Measurements from ENCODE around the gene ZNF311.

Gene ZNF311

GRCh38 chr6:29005183-29005885 is at the start of gene ZNF311:
ZNF311 (minus strand) TSS chr6:29005315; CDS start chr6:29003954, 1,361 bp downstream.
- peak; percentile 45 for DNase-seq (ENCODE audit: low read depth)
- TF ChIP-seq, protein P1, sequence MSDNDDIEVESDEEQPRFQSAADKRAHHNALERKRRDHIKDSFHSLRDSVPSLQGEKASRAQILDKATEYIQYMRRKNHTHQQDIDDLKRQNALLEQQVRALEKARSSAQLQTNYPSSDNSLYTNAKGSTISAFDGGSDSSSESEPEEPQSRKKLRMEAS (IDR thresholded peaks at IDR 0.05; ENCODE audit: low read depth, low read length), result no peak
- TF ChIP-seq POLR2A (IDR thresholded peaks at IDR 0.05; ENCODE audit: extremely low read depth, insufficient read length) (no peak), MYC (IDR thresholded peaks at IDR 0.05; ENCODE audit: low read depth, low read length) (no peak)
- no peak within 1 kb of the TSS for H3K4me3 ChIP-seq (ENCODE audit: low read depth, low read length)

DNA sequence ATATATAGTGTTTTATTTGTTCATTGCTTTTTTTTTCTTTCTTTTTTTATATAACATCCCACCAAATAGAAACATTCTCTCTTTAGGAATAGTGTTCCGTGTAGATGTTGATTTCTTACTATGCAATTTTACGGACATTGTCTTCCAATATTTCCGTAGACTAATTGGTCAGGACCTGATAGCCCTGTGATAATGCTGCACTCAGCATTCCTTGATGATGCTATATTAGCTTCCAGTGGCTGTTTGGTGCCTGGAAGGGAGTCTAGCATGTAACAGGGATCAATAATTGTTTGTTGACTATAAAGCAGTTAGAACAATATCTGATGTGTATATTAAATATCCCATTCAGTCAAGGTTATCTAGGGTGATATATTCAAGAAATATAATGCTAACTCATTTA is 46.6 kb upstream of the ZNF311 start:
- TF ChIP-seq POLR2A (IDR thresholded peaks at IDR 0.05; ENCODE audit: extremely low read depth, insufficient read length) (no peak), CTCF (IDR thresholded peaks at IDR 0.05; ENCODE audit: low read depth, low read length) (no peak), MYC (IDR thresholded peaks at IDR 0.05; ENCODE audit: low read depth, low read length) (no peak)
- TF ChIP-seq, protein P1 (IDR thresholded peaks at IDR 0.05; ENCODE audit: low read depth, low read length), result no peak
- no peak for DNase-seq (ENCODE audit: low read depth)
- no peak overlapping the region for H3K4me3 ChIP-seq (ENCODE audit: low read depth, low read length)

DNA sequence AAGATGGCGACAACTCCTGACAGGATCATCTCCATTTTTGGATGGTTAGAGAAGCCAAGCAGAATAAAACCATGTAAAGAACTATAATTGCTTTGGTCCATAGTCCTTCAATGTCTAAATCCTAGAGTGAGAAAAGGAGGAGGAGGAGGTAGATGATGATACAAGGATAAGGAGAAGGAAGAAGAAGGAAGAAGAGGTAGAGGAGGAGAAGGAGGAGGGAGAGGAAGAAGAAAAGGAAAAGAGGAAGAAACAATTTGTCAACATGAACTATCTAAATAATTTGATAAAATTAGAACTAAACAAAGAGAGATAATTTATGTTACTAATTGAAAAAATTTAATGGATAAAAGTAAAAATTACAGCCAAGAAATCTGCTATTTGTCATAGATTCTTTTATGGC is 40.0 kb upstream of the ZNF311 start, which contains the start of gene OR2W1:
TSS of gene OR2W1 (minus strand) at position 101 of the 400 bp plus-strand sequence. CDS start at position 101, 0 bp downstream.
- H3K4me3 ChIP-seq (ENCODE audit: low read depth, low read length), result no peak within 1 kb of the TSS
- DNase-seq (ENCODE audit: low read depth), result no peak
- no peak for TF ChIP-seq MYC (IDR thresholded peaks at IDR 0.05; ENCODE audit: low read depth, low read length)
- TF ChIP-seq, protein P1 (IDR thresholded peaks at IDR 0.05; ENCODE audit: low read depth, low read length), result no peak

DNA sequence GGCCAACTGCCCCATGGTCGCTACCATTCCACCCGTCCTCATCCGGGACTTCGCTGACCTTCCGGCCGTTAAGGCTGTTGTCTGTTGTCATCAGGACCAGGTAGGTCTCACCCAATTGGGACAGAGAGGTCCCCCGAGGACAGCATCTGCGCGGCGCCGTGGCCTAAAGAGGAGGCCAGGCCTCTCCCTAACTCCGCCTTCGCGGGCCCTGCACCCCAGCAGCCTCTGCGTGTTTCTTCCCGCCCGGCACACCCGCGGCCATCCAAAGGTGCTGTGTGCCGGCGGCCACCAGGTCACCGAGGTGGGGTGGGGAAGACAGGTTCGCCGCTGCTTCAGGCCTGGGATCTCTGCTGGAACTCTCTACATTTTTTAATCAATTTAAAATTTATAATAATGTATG is 30.8 kb upstream of the ZNF311 start:
- TF ChIP-seq POLR2A (IDR thresholded peaks at IDR 0.05; ENCODE audit: extremely low read depth, insufficient read length) (no peak), CTCF (IDR thresholded peaks at IDR 0.05; ENCODE audit: low read depth, low read length) (no peak), MYC (IDR thresholded peaks at IDR 0.05; ENCODE audit: low read depth, low read length) (no peak)
- TF ChIP-seq, protein P1 (IDR thresholded peaks at IDR 0.05; ENCODE audit: low read depth, low read length), result no peak
- no peak for DNase-seq (ENCODE audit: low read depth)
- H3K4me3 ChIP-seq (ENCODE audit: low read depth, low read length), result no peak overlapping the region

DNA sequence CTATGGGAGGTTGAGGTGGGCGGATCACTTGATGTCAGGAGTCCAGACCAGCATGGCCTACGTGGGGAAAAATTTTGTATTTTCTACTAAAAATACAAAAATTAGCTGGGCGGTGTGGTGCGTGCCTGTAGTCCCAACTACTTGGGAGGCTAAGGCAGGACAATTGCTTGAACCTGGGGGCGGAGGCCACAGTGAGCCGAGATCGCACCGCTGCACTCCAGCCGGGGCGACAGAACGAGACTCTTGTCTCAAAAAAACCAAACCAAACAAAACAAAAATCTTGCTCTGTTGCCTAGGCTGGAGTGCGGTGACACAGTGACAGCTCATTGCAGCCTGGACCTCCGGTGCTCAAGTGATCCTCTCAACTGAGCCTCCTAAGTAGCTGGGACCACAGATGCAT is 23.7 kb upstream of the ZNF311 start:
- DNase-seq (ENCODE audit: low read depth), result no peak
- no peak overlapping the region for H3K4me3 ChIP-seq (ENCODE audit: low read depth, low read length)
- TF ChIP-seq, protein P1 (IDR thresholded peaks at IDR 0.05; ENCODE audit: low read depth, low read length), result no peak
- no peak for TF ChIP-seq MYC (IDR thresholded peaks at IDR 0.05; ENCODE audit: low read depth, low read length)
- TF ChIP-seq POLR2A (IDR thresholded peaks at IDR 0.05; ENCODE audit: extremely low read depth, insufficient read length), result no peak
- no peak for TF ChIP-seq CTCF (IDR thresholded peaks at IDR 0.05; ENCODE audit: low read depth, low read length)

- no peak for TF ChIP-seq POLR2A (IDR thresholded peaks at IDR 0.05; ENCODE audit: extremely low read depth, insufficient read length)
- no peak for TF ChIP-seq MYC (IDR thresholded peaks at IDR 0.05; ENCODE audit: low read depth, low read length)
- no peak for TF ChIP-seq CTCF (IDR thresholded peaks at IDR 0.05; ENCODE audit: low read depth, low read length)
- TF ChIP-seq, protein P1 (IDR thresholded peaks at IDR 0.05; ENCODE audit: low read depth, low read length), result no peak
- H3K4me3 ChIP-seq (ENCODE audit: low read depth, low read length), result no peak overlapping the region
- DNase-seq (ENCODE audit: low read depth), result no peak
Observed at GRCh38 chr6:29025927-29026585, 20.9 kb upstream of the ZNF311 start.
